ENCODE results near the gene HSD3B7.

HSD3B7 gene

DNA sequence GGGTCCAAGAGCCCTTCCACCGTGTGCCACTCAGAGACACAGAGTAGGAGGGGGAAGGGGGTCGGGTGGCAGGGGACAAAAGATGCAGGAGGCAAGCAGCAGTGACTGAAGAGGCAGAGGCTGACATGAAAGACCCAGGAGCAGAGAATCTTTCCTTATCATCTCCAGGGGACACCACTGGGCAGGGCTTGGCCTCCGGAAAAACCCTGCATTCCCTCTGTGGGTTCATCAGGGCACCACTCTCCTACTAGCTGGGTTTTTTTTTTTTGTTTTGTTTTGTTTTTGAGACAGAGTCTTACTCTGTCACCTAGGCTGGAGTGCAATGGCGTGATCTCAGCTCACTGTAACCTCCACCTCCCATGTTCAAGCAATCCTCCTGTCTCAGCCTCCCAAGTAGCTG, 46.3 kb downstream of the HSD3B7 start:
- DNase-seq: no peak

DNA sequence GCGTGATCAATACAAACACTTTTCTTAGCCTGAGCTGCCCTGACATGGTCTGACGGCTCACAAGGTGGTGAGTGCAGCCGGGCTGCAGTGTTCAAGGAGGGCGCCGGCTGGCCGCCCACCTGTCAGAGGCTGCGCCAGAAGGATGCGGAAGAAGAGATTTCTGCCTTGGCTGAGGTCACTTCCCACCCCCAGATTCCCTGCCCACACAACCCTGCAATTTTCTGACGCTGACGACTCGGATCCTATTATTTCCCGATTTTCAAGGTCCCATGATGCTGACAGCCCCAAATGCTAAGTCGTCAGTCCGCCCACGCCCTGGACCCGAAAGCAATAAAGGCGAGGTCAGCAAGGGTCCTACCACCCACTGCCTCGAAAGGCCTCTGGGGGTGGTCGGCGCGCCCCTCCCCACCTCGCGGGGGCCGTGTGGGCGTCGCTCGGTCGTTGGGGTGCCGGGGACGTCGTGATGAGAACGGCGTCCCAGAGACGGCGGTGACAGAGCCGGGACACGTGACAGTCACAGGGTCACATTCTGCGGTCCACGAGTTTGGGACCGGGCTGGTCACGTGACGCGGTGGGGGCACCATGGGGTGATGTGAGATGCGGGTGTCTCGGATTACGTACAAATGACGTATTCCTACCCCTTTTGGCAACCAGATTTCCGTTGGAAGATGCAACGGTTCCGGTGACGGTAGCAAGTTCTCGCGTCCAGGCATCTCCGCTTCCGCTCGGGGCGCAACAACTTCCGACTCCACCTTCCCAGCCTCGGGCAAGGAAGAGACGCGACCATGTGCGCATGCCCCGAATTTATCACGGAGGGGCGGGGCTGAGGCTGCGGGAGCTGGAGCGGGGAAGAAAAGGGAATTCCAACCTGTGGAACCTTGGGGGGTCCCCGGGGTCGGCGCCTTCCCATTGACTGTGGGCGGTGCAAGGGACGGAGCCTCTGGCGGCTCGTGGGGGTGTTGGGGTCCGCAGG, 48.0 kb downstream of the HSD3B7 start, which contains the start of gene STX4:
STX4 (plus strand) TSS at position 823 of the 973 bp plus-strand sequence. CDS start 248 bp downstream, outside the sequence.
- DNase-seq: peak; percentile 97 to 99 (median 98)

DNA sequence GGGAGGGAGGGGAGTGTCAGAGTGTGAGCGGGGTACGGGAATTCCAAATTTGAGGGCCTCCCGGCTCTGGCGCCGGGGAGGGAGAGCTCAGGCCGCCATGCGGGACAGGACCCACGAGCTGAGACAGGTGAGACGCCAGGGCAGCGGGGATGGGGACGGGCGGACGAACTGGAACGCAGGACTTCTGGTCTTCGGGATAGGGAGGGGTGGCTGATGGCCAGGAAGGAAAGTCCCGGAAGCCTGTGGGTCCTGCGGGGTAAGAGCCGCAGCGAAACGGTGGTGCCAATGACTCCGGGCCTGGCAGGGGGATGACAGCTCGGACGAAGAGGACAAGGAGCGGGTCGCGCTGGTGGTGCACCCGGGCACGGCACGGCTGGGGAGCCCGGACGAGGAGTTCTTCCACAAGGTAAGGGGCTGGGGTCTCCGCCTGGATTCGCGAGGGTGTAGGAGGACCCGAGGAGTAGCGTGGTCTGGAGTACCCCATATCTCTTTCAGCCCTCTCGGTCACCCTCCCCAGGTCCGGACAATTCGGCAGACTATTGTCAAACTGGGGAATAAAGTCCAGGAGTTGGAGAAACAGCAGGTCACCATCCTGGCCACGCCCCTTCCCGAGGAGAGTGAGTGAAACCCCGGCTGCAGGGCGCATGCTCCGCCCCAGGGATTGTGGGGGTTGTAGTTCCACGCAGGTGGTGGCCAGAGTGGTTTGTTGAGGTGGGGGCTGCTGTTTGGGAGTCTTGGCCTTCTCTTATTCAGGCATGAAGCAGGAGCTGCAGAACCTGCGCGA, 48.9 kb downstream of the HSD3B7 start:
- DNase-seq: peak; percentile 77 to 84 (median 84)

DNA sequence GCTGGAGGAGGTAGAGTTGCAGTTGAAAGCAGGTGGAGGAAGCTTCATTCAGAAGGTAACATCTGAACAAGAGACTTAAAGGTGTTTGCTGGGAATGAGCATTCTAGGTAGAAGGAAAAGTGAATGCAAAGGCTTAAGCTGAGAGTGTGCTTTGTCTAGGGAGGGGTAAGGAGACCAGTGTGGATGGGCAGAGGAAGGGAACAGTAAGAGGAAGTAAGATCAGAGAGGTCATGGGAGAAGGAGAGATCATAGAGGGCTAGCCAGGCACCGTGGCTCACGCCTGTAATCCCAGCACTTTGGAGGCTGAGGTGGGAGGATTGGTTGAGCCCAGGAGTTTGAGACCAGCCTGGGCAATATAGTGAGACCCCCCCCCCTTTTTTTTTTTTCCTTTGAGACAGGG, 51.7 kb downstream of the HSD3B7 start:
- DNase-seq: no peak
